Vagina (tissue), 2 donors: Measurements from ENCODE around the gene ST8SIA5.

Experiments
- CTCF ChIP-seq, 3 experiments: fragments of 450-650 bp in 2 of 3; fragments of 200-600 bp in 1 of 3; sonication (generic) in 1 of 3; IDR thresholded peaks; one replicate each; pipeline ENCODE4 v1.5.1; 2017 to 2019; ENCODE audit warnings: antibody characterized with exemption in 3 of 3, mild to moderate bottlenecking in 2 of 3, moderate library complexity in 2 of 3
- POLR2A ChIP-seq, 2 donors: fragments of 450-650 bp; IDR thresholded peaks; one replicate each; pipeline ENCODE4 v1.6.1; 2017; ENCODE audit warnings: antibody characterized with exemption in 2 of 2, mild to moderate bottlenecking in 2 of 2, moderate library complexity in 2 of 2
- POLR2AphosphoS5 ChIP-seq, 2 donors: sonication (generic); formaldehyde crosslinking; IDR thresholded peaks; one replicate each; pipeline ENCODE4 v1.9.0; 2017; ENCODE audit warnings: antibody characterized with exemption in 2 of 2, mild to moderate bottlenecking in 2 of 2, low read depth in 1 of 2; ENCODE audit not compliant: insufficient read depth in 1 of 2

GRCh38 chr18:46627136-46627535 lies 129.7 kb downstream of the ST8SIA5 start:
- TF ChIP-seq CTCF (IDR thresholded peaks at IDR 0.05): no peak
- TF ChIP-seq POLR2A (IDR thresholded peaks at IDR 0.05): no peak
- no peak for TF ChIP-seq POLR2AphosphoS5 (IDR thresholded peaks at IDR 0.05; ENCODE audit: insufficient read depth in 1 of 2, low read depth in 1 of 2)
